GM18526 (cell line): Measurements from ENCODE around the gene DOCK4.

Experiments used
- POLR2A ChIP-seq: IDR thresholded peaks from 3 replicates; pipeline ENCODE4 v1.6.1; 2011; ENCODE audit not compliant: insufficient read length; ENCODE audit errors: extremely low read depth

Gene DOCK4

DNA sequence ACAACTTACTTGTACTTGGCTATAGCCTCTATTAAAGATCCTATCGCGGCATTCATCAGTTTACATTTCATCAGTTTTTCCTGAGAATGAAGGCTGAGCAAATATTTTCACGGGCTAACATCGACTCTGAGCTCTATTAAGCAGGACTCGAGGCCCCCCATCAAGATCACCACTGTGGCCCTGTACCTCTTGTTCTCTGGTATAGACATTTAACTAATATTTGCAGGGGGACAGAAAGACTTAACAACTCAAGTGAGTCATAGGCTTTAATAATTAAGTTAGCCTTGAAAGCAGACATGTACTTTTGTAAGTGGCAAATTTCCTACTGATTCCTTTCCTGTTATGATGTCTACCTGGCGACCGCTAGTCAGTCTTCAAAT is 45.4 kb downstream of the DOCK4 start:
- TF ChIP-seq POLR2A: no peak

DNA sequence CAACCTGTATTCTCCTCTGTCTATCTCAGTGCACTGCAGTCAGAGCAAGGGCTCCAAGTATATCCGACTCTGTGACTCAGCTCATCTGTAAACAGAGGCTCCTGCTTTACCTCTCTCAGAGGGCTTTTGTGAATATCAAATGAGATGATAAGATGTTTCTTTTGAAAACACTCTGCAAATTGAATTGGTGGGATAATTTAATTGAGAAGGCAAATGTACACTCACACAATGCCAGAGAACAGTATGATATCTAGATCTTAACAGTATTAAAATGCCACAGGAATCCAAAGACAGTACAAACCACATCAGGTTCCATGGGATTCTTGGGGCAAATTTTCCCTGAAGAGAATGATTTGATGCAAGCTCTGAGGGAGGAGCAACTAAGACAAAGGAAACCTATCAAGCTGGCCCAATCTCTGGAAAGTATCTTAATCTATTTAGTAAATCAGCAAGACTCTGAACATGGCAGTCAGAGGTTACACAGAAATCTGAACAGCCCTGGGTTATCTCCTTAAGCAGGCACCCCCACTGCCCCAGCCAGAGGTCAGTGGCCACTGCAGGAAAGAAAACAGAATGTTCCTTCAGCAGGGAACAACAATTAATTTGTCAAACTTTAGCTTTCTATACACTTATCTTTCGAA is 45.9 kb downstream of the DOCK4 start:
- TF ChIP-seq POLR2A: no peak

DNA sequence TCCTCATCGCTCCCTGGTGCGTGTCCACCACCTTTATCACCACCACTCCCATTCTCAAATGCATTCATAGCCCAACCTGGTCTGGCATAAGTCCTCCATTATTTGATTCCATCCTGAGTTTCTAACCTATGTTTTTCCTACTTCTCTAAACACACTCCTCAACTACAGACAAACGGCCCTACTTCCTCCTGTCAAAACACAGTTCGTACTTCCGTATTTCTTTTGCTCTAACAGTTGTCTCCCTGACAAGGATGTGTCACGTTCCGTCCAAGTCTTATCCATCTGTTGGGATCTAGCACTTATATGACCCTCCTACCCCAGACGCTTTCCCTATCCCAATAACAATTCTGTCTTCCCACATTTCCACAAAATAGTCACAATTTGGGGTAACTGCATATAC is 46.8 kb downstream of the DOCK4 start:
- TF ChIP-seq POLR2A: no peak

- no peak for TF ChIP-seq POLR2A
Measured at GRCh38 chr7:112157072-112157471, 49.1 kb downstream of the DOCK4 start.

DNA sequence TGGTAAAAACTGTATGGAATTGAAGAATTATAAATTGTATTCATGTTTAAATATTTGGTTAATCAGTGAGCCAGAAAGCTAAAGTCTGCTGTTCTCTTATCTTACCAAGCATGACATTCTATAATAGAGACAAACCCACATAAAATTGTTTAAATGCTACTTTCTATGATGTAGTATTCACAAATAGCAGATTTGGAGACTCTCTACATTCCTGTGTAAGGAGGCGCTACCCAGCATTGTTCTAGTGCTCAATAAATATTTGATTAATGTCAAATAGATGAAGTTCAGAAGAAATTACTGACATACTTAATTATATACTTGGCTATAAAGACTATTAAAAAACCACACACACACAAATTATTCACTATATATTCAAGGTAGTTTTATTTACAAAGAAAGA is 49.8 kb downstream of the DOCK4 start:
- TF ChIP-seq POLR2A: no peak

DNA sequence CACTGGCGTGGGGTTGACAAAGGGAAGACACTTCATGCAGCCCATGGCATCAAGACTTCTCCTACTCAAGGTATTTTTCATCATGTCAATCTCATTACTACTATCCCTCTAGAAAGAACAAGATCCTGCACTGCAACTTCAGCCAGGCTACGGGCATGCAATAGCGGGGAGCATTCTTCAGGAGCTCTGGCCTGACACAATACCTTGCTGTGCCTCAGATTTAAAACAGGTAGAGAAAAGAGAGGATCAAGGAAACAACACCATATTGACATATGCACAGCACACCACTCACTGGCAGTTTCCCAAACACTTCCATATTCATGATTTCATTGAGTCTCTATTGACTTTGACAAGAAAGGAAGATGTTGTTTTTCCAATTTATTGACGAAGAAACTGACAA is 51.5 kb downstream of the DOCK4 start:
- no peak for TF ChIP-seq POLR2A

DNA sequence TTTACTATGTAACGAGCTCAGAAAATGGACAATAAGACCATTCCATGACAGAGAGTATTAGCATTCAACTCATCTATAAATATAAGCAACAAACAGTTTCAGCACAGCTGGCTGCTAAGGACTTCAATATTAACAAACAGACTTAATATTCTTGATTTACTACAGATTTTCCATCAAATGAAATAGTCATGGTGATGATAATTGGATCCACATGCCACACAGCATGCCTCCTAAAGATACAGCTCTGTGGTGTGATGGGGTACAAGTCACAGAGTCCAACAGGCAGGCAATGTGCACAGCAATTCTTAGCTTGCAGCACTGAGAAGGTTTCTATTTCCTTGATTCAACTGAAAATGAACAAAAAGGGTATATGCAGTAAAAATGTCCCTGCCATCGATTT is 54.0 kb downstream of the DOCK4 start:
- no peak for TF ChIP-seq POLR2A

GRCh38 chr7:112150823-112151641 is 55.2 kb downstream of the DOCK4 start:
- TF ChIP-seq POLR2A: no peak

GRCh38 chr7:112149734-112150133 is 56.5 kb downstream of the DOCK4 start:
- no peak for TF ChIP-seq POLR2A

GRCh38 chr7:112147793-112148361 is 58.3 kb downstream of the DOCK4 start:
- TF ChIP-seq POLR2A: no peak

DNA sequence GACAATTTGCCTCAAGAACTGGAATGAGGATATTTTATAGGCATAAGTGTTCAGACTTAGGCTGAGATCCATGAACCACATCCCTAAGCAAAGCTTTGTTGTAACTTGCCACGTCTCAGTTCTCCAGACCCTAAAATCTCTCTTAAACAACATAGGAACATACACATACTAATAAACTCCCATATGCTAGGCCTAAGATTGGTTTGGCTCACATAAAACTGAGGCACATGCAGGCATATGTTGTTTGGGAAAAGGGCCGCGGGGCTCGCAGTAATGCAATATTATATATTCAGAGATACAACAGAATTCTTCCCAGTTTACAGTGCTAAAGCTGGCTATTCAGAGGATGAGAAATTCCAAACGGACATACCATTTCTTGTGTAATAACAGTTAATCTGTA is 61.0 kb downstream of the DOCK4 start:
- TF ChIP-seq POLR2A: no peak

DNA sequence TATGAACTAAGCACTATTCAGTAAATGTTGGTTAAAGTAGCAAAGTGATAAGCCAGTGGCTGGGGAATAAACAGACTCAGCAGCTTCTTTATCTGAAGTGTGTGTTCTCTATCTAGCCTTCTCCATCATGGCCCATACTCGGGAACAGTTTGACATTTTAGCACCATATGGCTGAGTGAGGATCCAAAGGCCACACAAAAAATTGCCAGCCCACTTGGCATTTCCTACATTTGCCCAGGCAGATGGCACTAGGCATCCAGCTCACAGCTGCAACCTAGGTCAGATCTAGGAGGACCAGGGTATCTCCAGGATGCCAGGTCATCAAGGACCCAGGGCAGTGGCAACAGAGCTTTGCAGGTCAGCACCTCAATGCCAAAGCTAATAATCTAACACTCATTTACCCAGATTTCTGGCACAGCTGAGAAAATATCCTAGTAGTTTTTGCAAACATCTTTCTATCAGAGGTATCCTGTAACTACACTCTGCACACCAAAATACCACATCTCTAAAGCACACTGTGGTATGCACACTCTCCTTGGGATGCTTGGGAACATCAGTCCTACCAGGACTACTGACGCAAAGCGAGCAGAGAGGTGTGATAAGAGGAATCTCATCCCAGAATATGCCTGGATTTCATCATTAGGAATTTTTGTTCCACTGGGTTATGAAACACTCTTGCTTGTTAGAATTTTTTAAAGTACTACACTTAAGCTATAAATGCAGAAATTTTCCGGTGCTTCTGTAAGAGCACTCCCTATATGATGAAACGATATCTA is 61.7 kb downstream of the DOCK4 start:
- TF ChIP-seq POLR2A: no peak

- TF ChIP-seq POLR2A: no peak
Measured at GRCh38 chr7:112143582-112143981, 62.6 kb downstream of the DOCK4 start.

DNA sequence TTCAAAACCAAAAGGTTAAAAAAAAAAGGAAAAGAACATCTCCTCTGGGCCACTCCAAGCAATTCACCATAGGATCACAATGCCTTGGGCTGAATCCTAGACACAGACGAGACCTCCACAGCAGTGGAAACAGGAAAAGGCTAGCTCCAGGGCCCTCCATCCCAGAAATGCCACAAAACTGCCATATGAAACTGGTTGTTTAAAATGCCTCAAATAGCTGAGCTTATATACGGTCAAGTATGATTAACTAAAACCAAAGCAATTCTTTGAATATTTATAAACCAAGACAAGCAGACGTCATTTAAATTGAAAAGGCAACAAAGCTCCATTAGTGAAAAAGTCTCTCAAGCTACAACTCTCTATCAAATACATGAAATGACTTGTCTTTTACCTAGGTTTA is 63.1 kb downstream of the DOCK4 start:
- no peak for TF ChIP-seq POLR2A

GRCh38 chr7:112140600-112140999 is 65.6 kb downstream of the DOCK4 start:
- TF ChIP-seq POLR2A: no peak

- no peak for TF ChIP-seq POLR2A
Measured at GRCh38 chr7:112138938-112139337, 67.3 kb downstream of the DOCK4 start.
